Smooth muscle cell (in vitro differentiated cells): ENCODE results near the gene OBP2A. TPM values are rescaled to one million over a fixed set of nuclear protein-coding genes. Genes with fewer than 3 reads are reported as not detected.

Experiments
- DNase-seq: peaks from one replicate; lab custom pipeline; 2025; ENCODE audit not compliant: unreplicated experiment; lab: John Stamatoyannopoulos, UW
- H2AFZ ChIP-seq: fragments of 200-600 bp; sonication (generic); 2 replicates; pipeline ENCODE4 v1.6.0; 2016; ENCODE audit warnings: antibody characterized with exemption, low read depth, mild to moderate bottlenecking
- H3F3A ChIP-seq: fragments of 200-600 bp; sonication (generic); 2 replicates; pipeline ENCODE4 v1.6.0; 2017; ENCODE audit warnings: antibody characterized with exemption, low read depth
- H3K27ac ChIP-seq: fragments of 200-600 bp; sonication (generic); 2 replicates; pipeline ENCODE4 v1.5.1; 2016; ENCODE audit warnings: low read depth, mild to moderate bottlenecking
- H3K27me3 ChIP-seq: fragments of 200-600 bp; sonication (generic); 2 replicates; pipeline ENCODE4 v1.6.1; 2016; ENCODE audit warnings: low read depth, mild to moderate bottlenecking
- H3K36me3 ChIP-seq: fragments of 200-600 bp; sonication (generic); 2 replicates; pipeline ENCODE4 v1.5.1; 2016; ENCODE audit warnings: low read depth
- H3K4me1 ChIP-seq: fragments of 200-600 bp; sonication (generic); 2 replicates; pipeline ENCODE4 v1.5.1; 2016; ENCODE audit warnings: low read depth
- H3K4me2 ChIP-seq: fragments of 200-600 bp; sonication (generic); 2 replicates; pipeline ENCODE4 v1.6.0; 2016; ENCODE audit warnings: mild to moderate bottlenecking
- H3K4me3 ChIP-seq: fragments of 200-600 bp; sonication (generic); 2 replicates; pipeline ENCODE4 v1.5.1; 2016; ENCODE audit warnings: mild to moderate bottlenecking
- H3K79me2 ChIP-seq: fragments of 200-600 bp; sonication (generic); 2 replicates; pipeline ENCODE4 v1.6.0; 2016; ENCODE audit warnings: low read depth, mild to moderate bottlenecking
- H3K9ac ChIP-seq: fragments of 200-600 bp; sonication (generic); 2 replicates; pipeline ENCODE4 v1.6.0; 2016; ENCODE audit warnings: low read depth
- H3K9me3 ChIP-seq: fragments of 200-600 bp; sonication (generic); replicated peaks from 2 replicates; pipeline ENCODE4 v1.5.1; 2016; ENCODE audit warnings: low read depth
- H4K20me1 ChIP-seq: fragments of 200-600 bp; sonication (generic); 2 replicates; pipeline ENCODE4 v1.6.0; 2016; ENCODE audit warnings: low read depth
- CTCF ChIP-seq: fragments of 200-600 bp; sonication (generic); IDR thresholded peaks from 2 replicates; pipeline ENCODE4 v1.5.1; 2017; ENCODE audit warnings: borderline replicate concordance, mild to moderate bottlenecking, antibody characterized with exemption; ENCODE audit not compliant: insufficient read depth, poor library complexity, severe bottlenecking
- WGBS: methylation state at CpG from one replicate; pipeline ENCODE4 v1.1.7; 2016; ENCODE audit warnings: low lambda C conversion rate; 5-methylcytosine and 5-hydroxymethylcytosine counted together
- polyA plus RNA-seq: library from polyadenylated mRNA; unstranded; fragments of >200 nt; fragmentation: Nextera tagmentation; extraction: Ambion mirVana; gene quantifications from 2 replicates; pipeline ENCODE4 v1.2.1, GENCODE V29; 2016
- total RNA-seq: library from RNA; depleted of rRNA; stranded (reverse); fragments of >200 nt; gene quantifications from 2 replicates; pipeline ENCODE4 v1.2.3, GENCODE V29; 2014

The OBP2A gene
- total and polyA plus RNA-seq, 2 experiments from 2014 or later = 0.61 TPM; not detected in 1

- Histone ChIP-seq H4K20me1 (no peaks in the 10 kb centered on the region), H3K4me1 (no peaks in the 10 kb centered on the region), H3K4me2 (no peak overlapping the region), H3K9me3 (no peaks in the 10 kb centered on the region), H3K27me3 (no peaks in the 10 kb centered on the region), H3F3A (no peaks in the 10 kb centered on the region), H3K36me3 (no peaks in the 10 kb centered on the region), H2AFZ (no peak overlapping the region), H3K79me2 (no peaks in the 10 kb centered on the region), H3K9ac (no peak overlapping the region), H3K27ac (no peak overlapping the region), H3K4me3 (no peak overlapping the region)
- DNase-seq = no peak
- TF ChIP-seq CTCF = no peak
- WGBS = 96% methylated on average over 6 of the region's 19 CpGs
These were observed 6.8 kb downstream of the OBP2A start for GRCh38 chr9:135552698-135553171.

GRCh38 chr9:135554718-135555117 lies 8.8 kb downstream of the OBP2A start:
- no peak for TF ChIP-seq CTCF
- Histone ChIP-seq H4K20me1 (no peaks in the 10 kb centered on the region), H3K36me3 (no peaks in the 10 kb centered on the region), H3K4me3 (no peak overlapping the region), H3F3A (no peaks in the 10 kb centered on the region), H3K27ac (no peak overlapping the region), H3K9ac (no peak overlapping the region), H3K27me3 (no peaks in the 10 kb centered on the region), H2AFZ (no peak overlapping the region), H3K9me3 (no peaks in the 10 kb centered on the region), H3K4me2 (no peak overlapping the region), H3K79me2 (no peaks in the 10 kb centered on the region), H3K4me1 (no peaks in the 10 kb centered on the region)
- DNase-seq = no peak
- WGBS = 85% methylated on average over 4 of the region's 4 CpGs

- Histone ChIP-seq H3K79me2 (no peaks in the 10 kb centered on the region), H3K9me3 (no peaks in the 10 kb centered on the region), H2AFZ (no peak overlapping the region), H4K20me1 (no peaks in the 10 kb centered on the region), H3K4me3 (no peak overlapping the region), H3K36me3 (no peaks in the 10 kb centered on the region), H3F3A (no peaks in the 10 kb centered on the region), H3K9ac (no peak overlapping the region), H3K4me2 (no peak overlapping the region), H3K27me3 (no peaks in the 10 kb centered on the region), H3K4me1 (no peaks in the 10 kb centered on the region), H3K27ac (no peak overlapping the region)
- no peak for DNase-seq
- TF ChIP-seq CTCF = no peak
- WGBS = 89% methylated on average over 5 of the region's 5 CpGs
These were observed 9.3 kb downstream of the OBP2A start for GRCh38 chr9:135555203-135555602.

GRCh38 chr9:135555910-135556309 lies 10.0 kb downstream of the OBP2A start:
- Histone ChIP-seq H3K79me2 (no peaks in the 10 kb centered on the region), H3K4me1 (no peaks in the 10 kb centered on the region), H4K20me1 (no peaks in the 10 kb centered on the region), H3K4me3 (no peak overlapping the region), H3K9ac (no peak overlapping the region), H3F3A (no peaks in the 10 kb centered on the region), H3K27ac (no peak overlapping the region), H3K4me2 (no peak overlapping the region), H3K9me3 (no peaks in the 10 kb centered on the region), H2AFZ (no peak overlapping the region), H3K27me3 (no peaks in the 10 kb centered on the region), H3K36me3 (no peaks in the 10 kb centered on the region)
- TF ChIP-seq CTCF = no peak
- 87% methylated on average over 16 of the region's 16 CpGs for WGBS
- DNase-seq = no peak
